Central memory CD4-positive, alpha-beta T cell (primary cell): ENCODE results near the gene ERVH48-1.
"Not testable (repeated sequence)": the region's sequence is repeated elsewhere in the genome, so short reads cannot be mapped to it uniquely, and the experiment has no call there.

Experiments used
- DNase-seq: peaks from one replicate; pipeline ENCODE4 v3.0.0; 2022

Gene ERVH48-1

DNA sequence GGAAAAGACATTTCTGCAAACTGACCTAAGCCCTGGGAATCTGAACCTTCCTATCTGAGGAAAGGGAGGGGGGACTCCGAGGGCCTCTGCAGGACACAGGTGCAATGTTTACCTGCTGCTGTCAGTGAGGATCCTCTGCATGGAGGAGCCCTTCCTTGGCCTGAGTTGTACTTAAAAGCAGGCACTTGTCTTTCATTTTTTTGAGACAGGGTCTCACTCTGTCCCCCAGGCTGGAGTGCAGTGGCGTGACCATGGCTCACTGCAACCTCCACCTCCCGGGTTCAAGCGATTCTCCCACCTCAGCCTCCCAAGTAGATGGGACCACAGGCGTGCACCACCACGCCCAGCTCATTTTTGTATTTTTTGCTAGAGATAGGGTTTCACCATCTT is 13.2 kb upstream of the ERVH48-1 start:
- DNase-seq, result not testable (repeated sequence)

DNA sequence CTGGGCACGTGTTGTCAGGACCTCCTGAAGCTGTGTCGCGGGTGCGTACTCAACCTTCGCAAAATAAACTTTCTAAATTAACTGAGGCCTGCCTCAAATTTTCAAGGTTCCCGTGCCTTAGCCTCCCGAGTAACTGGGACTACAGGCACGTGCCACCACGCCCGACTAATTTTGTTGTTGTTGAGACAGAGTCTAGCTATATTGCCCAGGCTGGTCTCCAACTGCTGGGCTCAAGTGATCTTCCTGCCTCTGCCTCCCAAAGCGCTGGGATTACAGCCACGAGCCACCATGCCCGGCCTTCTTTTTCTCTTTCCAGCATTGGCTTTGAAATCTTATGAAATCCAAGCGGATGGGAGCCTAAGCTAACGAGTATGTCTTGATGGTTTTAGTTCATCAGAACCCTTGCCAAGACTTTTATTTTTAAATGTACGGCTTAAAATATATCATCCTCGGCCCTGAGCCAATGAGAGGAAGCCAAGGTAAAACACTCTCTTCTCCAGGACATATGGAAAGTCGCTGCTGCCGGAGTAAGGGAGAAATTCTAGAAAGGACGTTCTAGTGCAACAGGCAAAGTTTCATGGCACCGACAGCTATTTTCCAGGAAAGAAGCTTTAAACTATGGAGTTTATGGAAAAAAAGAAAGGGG is 12.7 kb upstream of the ERVH48-1 start:
- DNase-seq, result no peak

DNA sequence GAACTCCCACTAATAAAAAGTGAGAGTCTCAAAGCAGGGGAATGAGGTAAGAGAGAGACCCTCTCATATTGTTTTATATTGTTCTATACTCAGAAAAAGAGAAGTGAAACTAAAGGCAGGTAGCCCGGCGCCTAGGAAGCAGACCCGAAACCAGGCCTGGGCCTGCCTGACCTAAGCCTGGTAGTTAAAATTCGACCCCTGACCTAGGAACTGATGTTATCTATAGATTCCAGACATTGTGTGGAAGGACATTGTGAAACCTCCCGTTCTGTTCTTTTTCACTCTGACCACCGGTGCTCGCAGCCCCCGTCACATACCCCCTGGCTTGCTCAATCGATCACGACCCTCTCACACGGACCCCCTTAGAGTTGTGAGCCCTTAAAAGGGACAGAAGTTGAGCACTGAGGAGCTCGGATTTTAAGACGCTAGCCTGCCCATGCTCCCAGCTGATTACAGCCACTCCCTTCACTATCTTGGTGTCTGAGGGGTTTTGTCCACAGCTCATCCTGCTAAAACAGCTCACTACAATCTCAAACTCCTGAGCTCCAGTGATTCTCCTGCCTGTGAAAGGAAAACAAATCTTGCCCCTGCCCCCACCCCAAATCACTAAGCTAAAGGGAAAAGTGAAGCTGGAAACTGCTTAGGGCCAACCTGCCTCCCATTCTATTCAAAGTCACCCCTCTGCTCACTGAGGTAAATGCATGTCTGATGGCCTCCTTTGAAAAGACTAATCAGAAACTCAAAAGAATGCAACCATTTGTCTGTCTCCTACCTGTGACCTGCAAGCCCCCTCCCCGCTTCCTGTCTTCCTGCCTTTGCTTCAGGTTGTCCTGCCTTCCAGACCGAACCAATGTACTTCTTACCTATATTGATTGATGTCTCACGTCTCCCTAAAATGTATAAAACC is 11.9 kb upstream of the ERVH48-1 start:
- not testable (repeated sequence) for DNase-seq

DNA sequence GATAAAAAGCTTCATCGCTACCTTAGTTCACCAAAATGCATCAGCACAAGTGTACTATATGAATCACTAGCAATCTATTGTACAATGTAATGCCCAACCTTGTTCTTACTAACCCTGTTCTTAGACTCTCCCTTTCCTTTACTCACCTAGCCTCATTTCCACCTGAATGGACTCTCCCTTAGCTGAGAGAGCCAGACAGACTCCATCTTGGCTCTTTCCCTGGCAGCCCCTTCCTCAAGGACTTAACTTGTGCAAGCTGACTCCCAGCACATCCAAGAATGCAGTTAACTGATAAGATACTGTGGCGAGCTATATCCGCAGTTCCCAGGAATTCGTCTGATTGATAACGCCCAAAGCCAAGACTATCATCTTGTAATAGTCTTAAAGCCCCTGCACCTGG is 10.9 kb upstream of the ERVH48-1 start:
- not testable (repeated sequence) for DNase-seq

DNA sequence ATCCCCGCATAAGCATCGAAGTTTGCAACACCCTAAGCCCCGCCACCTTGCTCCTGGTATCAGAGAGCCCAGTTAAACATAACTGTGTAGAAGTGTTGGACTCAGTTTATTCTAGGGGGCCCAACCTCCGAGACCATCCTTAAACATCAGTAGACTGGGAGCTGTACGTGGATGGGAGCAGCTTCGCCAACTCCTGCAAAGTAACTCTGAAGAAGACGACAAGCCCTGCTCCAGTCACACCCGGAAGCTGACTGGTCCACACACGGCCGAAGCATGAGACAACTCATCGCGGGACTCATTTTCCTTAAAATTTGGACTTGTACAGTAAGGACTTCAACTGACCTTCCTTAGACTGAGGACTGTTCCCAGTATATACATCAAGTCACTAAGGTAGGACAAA is 8.5 kb upstream of the ERVH48-1 start:
- DNase-seq, result not testable (repeated sequence)

DNA sequence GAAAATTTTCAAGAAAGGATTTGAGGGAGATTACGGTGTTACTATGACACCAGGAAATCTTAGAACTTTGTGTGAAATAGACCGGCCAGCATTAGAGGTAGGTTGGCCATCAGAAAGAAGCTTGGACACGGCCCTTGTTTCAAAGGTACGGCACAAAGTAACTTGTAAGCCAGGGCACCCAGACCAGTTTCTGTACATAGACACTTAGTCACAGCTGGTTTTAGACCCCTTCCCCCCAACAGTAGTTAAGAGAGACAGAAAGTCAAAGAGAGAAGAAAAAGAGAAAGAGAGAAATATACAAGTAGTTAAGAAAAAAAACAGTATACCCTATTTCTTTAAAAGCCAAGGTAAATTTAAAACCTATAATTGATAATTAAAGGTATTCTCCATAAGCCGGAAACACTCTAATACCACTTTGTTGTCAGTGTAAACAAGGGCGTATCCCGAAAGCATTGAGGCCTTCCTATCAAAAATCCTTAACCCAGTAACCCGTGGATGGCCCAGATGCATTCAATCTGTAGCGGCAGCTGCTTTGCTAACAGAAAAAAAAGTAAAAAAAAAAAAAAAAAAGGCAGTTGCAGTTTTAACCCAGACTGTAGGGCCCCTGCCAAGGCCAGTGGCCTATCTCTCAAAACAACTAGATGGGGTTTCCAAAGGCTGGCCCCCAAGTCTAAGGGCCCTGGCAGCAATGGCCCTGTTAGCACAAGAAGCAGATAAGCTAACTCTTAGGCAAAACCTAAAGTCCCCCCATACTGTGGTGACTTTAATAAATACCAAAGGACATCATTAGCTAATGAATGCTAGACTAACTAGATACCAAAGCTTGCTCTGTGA is 7.9 kb upstream of the ERVH48-1 start:
- not testable (repeated sequence) for DNase-seq

DNA sequence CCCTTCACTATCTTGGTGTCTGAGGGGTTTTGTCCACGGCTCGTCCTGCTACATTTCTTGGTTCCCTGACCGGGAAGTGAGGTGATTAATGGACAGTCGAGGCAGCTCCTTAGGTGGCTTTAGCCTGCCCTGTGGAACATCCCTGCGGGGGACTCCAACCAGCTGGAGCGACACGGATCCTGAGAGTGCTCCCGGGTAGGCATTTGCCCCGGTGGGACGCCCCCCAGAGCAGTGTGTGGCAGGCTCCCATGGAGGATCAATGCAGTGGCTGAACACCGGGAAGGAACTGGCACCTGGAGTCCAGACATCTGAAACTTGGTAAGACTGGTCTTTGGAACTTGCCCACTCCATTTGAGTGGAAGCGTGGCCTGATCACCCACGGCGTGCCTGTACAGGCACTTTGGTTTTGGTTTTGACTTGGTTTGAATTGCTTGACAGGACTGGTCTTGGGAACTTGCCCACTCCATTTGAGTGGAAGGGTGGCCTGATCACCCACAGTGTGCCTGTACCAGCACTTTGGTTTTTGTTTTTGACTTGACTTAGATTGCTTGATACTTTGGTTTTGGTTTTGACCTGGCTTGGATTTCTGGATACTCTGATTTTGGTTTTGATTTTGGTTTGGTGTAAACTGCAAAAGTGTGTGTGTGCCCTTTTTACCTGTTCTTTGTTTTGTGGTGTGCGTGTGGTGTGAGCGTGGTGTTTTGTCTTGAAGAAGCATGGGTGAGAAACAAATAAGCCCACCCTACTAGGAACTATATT is 7.1 kb upstream of the ERVH48-1 start:
- not testable (repeated sequence) for DNase-seq

DNA sequence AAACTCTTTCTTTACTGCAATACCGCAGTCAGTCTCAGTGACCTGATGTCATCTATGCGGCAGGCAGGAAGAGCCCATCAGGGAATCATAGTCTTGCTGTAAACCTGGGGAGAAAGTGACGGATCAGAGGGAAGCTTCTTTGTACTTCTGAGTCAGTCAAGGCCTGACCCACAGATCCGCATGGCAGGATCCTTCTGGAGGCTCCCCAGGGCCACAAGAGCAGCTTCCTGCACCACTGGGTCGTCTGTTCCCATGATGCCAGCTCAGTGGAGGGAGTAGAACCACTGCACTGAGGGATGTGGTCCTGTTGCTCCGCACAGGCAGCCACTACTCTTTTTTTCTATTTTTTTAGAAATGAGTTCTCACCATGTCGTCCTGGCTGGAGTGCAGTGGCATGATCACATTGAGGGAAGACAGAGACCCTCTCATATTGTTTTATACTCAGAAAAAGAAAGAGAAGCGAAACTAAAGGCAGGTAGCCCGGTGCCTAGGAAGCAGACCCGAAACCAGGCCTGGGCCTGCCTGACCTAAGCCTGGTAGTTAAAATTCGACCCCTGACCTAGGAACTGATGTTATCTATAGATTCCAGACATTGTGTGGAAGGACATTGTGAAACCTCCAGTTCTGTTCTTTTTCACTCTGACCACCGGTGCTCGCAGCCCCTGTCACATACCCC is 6.3 kb upstream of the ERVH48-1 start:
- no peak for DNase-seq

DNA sequence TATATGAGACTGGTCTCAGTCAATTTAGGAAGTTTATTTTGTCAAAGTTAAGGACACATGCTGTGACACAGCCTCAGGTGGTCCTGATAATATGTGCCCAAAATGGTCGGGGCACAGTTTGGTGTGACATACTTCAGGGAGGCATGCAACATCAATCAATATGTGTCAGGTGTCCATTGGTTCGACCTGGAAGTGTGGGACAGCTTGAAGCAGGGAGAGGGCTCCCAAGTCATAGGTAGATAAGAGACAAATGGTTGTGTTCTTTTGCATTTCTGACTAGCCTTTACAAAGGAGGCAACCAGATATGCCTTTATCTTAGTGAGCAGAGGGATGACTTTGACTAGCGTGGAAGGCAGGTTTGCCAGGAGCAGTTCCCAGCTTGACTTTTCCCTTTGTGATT is 4.5 kb upstream of the ERVH48-1 start:
- DNase-seq, result no peak

DNA sequence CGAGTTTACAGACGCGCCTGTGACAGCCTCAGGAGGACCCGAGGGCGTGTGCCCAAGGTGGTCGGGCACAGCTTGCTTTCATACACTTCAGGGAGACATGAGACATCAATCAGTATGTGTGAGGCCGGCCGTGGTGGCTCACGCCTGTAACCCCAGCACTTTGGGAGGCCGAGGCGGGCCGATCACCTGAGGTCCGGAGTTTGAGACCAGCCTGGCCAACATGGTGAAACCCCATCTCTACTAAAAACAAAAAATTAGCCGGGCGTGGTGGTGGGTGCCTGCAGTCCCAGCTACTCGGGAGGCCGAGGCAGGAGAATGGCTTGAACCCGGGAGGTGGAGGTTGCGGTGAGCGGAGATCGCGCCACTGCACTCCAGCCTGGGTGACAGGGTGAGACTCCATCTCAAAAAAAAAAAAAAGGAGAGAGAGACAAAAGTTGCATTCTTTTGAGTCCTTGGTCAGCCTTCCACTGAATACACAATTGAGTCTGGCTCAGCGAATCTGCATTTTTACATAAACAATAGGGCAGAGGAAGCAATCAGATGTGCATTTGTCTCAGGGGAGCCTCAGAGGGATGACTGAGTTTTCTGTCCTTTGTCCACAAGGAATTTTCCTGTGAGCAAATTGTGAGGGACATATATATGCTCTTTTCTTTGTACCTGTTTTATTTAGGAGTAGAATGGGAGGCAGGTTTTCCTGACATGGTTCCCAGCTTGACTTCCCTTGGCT is 2.2 kb upstream of the ERVH48-1 start:
- DNase-seq, result not testable (repeated sequence)

DNA sequence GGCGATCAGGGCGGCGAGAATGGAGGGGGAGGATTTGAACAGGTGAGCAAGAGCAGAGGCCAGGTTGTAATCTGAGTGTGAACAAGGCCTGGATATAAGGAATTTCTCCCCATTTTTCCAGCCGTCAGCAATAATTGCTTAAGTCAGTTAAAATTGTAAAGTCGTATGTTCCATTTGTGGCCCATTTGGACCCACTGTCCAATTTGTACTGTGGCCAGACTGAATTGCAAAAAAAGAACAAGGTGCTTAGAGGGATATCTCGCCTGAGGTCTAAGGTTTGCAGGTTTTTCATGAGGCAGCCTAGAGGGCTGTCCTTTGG is 1.0 kb downstream of the ERVH48-1 start:
- DNase-seq, result no peak

DNA sequence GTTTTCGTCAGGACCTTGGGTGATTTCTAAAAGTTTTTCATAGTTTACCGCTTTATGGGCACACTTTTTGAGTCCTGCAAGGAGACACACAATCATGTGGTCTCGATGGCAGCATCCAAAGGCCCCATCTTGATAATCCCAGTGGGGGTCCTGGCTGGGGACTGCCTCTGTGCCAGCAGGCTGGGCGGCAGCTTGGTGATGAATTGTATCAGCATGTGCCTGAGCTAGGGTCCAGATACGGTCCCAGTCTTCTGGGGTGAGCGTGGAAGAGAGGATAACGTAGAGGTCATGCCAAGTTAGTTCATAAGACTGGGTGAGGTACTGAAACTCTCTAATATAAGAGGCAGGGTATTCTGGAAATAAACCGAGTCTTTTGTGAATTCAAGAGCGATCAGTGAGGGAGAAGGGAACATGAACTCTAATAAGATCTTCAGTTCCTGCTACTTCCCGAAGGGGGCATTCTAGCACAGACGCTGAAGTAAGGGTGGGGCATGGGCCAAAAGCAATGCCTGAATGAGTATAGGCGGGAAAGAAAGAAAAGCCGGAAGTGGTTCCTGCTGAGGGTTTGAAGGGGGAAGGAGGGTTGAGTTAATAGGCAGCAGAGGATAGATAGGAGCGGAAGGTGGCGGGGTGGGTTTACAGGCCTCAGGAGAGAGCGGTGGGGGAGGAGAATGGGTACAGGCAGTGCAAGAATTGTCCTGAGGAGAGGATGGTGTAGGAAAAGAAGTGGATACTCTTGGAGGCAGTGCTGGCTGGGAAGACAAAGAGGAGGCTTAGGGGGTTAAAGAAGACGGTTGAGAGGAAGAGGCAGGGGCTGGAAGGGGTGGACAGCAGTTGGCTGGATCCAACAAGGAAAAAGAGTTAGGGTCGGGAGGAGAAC is 1.6 kb downstream of the ERVH48-1 start:
- DNase-seq, result peak; percentile 62

DNA sequence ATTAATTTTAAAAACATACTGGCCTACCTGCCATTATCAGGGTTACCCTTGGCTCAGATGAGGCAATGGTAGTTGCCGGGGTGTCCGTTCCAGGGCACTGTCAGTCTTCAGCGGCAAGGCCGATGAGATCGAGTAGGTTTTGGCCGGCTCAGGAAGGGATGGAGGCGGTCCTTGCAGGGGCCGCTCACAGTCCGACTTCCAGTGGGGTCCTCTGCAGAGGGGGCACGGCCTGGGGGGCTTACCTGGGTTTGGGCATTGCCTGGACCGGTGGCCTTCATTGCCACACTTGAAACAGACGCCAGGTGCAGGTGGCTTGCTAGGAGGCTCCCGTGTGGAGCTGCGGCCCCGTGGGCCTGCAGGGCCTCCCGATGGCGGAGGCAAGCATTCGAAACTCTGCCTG is 2.5 kb downstream of the ERVH48-1 start:
- DNase-seq, result no peak

DNA sequence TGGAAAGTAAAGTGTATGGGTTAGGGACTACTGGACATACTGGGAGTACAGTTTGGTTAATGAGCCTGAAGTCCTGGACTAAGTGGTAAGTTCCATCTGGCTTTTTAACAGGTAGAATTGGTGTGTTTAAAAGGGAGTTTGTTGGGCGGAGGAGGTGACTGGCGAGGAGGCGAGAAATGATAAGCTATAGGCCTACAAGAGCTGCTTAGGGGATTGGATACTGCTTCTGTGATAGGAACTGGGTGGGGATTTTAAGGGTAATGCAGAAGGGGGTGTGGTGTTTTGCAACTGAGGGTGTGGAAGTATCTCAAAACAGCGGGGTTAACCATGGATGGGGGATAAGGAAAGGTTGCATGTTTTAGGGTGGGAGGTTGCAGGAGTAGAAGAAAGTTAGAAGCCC is 3.5 kb downstream of the ERVH48-1 start:
- no peak for DNase-seq

DNA sequence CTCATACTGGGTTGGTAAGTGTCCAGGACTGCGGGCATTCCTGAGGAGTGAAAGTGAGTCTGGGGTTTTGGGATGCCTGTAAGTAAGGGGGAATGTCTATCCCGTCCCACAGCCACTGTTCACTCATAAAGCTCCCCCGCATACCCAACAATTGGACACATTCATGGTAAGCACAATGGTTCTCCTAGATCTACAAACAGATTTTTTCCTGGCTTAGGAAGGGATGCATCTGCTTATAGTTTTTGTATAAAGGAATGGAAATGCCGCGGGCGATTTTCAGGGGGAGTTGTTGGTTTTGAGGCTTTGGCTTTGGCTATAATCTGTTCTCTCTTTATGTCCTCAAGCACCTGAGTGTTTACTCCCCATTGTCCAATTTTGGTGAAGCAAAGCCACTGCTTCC is 7.1 kb downstream of the ERVH48-1 start:
- no peak for DNase-seq

DNA sequence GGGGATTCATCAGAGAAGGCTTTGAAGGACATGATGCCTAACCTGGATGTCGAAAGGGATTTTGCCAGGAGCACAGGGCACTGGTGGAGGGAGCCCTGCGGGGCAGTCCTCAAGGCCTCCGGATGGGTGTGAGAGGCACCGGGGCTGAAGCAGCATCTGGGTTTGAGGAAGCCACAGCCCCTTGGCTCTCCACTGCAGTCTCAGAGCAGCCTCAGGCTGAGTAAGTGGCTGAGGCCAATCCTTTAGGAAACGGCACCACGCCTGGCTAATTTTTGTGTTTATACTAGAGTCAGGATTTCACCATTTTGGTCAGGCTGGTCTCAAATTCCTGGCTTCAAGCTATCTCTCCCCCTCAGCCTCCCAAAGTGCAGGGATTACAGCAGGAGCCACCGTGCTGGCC is 12.0 kb downstream of the ERVH48-1 start:
- DNase-seq, result no peak

DNA sequence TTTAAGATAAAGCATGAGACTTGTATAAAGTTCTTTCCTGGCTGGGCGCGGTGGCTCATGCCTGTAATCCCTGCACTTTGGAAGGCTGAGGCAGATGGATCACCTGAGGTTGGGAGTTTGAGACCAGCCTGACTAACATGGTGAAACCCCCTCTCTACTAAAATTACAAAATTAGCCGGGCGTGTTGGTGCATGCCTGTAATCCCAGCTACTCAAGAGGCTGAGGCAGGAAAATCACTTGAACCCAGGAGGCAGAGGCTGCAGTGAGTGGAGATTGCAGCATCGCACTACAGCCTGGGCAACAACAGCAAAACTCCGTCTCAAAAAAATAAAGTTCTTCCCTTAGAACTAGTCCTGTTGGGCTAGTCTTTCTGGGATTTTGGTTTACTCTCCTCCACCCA is 13.5 kb downstream of the ERVH48-1 start:
- not testable (repeated sequence) for DNase-seq

DNA sequence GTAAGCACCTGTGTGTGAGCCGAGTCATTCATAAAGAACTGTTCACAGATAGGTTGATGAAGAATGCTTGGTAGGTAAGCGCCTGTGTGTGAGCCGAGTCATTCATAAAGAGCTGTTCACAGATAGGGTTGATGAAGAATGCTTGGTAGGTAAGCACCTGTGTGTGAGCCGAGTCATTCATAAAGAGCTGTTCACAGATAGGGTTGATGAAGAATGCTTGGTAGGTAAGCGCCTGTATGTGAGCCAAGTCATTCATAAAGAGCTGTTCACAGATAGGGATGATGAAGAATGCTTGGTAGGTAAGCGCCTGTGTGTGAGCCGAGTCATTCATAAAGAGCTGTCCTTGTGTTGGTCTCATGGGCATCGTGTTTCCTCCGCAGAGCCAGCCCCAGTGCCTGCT is 16.9 kb downstream of the ERVH48-1 start:
- DNase-seq, result not testable (repeated sequence)

DNA sequence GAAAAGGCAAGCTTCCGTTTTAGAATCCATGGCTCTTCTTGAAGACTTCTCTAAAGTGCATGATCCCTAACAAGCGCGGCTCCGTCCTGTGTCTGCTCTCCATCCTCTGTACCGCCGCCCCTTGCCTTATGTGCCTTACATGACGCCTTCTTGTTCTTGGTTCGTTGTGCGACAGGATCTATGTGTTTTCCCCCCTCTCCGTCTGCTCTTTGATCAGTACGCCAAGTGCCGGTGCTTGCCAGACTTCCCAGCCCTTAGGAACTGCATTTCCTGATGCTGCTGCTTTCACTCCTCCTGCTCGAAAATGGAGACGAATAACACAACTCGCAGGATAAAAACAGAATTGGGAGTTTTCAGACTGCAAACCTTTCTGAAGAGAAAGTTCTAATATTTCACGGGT is 19.2 kb downstream of the ERVH48-1 start:
- no peak for DNase-seq

DNA sequence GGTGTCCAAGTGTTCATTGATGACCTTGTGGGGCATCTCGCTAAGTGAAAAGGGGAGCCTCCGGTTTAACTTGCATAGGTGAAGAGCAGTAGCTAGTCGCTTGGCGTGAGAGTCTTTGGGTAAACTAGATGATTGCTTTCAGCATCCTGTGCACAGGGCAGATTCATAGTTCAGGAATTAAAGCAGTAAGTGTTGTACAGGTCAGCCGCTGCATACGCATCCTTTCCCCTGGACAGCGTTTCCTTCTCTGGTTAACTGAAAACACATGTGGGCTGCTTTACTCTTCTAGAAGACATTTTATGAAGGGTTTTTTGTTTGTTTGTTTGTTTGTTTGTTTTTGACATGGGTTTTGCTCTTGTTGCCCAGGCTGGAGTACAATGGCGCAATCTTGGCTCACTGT is 20.2 kb downstream of the ERVH48-1 start:
- DNase-seq, result no peak
